HL-60 (cell line): ENCODE data around the gene MET.

Experiments
- TF ChIP-seq, protein P1 (sequence below): IDR thresholded peaks from 2 replicates; pipeline ENCODE4 v1.6.1; 2012; ENCODE audit warnings: low read depth; ENCODE audit not compliant: insufficient replicate concordance
- TF ChIP-seq, protein P2 (sequence below): IDR thresholded peaks from one replicate; pipeline ENCODE4 v1.5.1; 2011; ENCODE audit warnings: low read length, control low read depth, inconsistent platforms; ENCODE audit not compliant: insufficient read depth

DNA sequence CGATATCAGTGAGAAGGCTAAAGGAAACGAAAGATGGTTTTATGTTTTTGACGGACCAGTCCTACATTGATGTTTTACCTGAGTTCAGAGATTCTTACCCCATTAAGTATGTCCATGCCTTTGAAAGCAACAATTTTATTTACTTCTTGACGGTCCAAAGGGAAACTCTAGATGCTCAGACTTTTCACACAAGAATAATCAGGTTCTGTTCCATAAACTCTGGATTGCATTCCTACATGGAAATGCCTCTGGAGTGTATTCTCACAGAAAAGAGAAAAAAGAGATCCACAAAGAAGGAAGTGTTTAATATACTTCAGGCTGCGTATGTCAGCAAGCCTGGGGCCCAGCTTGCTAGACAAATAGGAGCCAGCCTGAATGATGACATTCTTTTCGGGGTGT is 27.7 kb downstream of the MET start:
- TF ChIP-seq, protein P1, sequence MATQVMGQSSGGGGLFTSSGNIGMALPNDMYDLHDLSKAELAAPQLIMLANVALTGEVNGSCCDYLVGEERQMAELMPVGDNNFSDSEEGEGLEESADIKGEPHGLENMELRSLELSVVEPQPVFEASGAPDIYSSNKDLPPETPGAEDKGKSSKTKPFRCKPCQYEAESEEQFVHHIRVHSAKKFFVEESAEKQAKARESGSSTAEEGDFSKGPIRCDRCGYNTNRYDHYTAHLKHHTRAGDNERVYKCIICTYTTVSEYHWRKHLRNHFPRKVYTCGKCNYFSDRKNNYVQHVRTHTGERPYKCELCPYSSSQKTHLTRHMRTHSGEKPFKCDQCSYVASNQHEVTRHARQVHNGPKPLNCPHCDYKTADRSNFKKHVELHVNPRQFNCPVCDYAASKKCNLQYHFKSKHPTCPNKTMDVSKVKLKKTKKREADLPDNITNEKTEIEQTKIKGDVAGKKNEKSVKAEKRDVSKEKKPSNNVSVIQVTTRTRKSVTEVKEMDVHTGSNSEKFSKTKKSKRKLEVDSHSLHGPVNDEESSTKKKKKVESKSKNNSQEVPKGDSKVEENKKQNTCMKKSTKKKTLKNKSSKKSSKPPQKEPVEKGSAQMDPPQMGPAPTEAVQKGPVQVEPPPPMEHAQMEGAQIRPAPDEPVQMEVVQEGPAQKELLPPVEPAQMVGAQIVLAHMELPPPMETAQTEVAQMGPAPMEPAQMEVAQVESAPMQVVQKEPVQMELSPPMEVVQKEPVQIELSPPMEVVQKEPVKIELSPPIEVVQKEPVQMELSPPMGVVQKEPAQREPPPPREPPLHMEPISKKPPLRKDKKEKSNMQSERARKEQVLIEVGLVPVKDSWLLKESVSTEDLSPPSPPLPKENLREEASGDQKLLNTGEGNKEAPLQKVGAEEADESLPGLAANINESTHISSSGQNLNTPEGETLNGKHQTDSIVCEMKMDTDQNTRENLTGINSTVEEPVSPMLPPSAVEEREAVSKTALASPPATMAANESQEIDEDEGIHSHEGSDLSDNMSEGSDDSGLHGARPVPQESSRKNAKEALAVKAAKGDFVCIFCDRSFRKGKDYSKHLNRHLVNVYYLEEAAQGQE, result no peak
- TF ChIP-seq, protein P2, sequence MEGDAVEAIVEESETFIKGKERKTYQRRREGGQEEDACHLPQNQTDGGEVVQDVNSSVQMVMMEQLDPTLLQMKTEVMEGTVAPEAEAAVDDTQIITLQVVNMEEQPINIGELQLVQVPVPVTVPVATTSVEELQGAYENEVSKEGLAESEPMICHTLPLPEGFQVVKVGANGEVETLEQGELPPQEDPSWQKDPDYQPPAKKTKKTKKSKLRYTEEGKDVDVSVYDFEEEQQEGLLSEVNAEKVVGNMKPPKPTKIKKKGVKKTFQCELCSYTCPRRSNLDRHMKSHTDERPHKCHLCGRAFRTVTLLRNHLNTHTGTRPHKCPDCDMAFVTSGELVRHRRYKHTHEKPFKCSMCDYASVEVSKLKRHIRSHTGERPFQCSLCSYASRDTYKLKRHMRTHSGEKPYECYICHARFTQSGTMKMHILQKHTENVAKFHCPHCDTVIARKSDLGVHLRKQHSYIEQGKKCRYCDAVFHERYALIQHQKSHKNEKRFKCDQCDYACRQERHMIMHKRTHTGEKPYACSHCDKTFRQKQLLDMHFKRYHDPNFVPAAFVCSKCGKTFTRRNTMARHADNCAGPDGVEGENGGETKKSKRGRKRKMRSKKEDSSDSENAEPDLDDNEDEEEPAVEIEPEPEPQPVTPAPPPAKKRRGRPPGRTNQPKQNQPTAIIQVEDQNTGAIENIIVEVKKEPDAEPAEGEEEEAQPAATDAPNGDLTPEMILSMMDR, result no peak
